Activated CD4-positive, alpha-beta T cell treated with anti-CD3 and anti-CD28 coated beads, Interleukin-2, amount 50 U/mL, for 1 hour (primary cell): Measurements from ENCODE around the gene POLDIP3.
A peak's percentile ranks its signal among the peaks of the same experiment; 100 is the strongest.
"Not testable (repeated sequence)": the region's sequence is repeated elsewhere in the genome, so short reads cannot be mapped to it uniquely, and the experiment has no call there.

Source experiments
- DNase-seq: peaks from one replicate; pipeline ENCODE4 v3.0.0-alpha.2; 2020

The POLDIP3 gene

DNA sequence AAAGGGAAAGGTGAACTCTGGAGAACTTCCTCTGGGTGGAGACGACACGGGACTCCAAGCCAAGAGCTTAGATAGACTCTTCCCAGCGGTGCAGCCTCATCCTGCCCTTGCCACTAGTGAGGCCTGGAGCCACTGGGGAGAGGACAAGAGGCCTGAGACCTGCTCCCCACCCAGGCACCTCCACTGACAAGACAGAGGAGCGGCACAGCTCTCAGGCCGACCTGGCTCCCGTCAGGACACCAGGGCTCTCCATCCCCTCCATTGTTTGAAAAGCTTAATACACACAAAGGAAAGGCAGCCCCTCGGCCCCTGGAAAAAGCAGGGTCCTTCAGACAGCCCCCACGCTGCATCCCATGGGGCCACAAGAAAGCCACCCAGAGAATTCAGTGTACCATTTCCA lies 29.6 kb downstream of the POLDIP3 start:
- no peak for DNase-seq

DNA sequence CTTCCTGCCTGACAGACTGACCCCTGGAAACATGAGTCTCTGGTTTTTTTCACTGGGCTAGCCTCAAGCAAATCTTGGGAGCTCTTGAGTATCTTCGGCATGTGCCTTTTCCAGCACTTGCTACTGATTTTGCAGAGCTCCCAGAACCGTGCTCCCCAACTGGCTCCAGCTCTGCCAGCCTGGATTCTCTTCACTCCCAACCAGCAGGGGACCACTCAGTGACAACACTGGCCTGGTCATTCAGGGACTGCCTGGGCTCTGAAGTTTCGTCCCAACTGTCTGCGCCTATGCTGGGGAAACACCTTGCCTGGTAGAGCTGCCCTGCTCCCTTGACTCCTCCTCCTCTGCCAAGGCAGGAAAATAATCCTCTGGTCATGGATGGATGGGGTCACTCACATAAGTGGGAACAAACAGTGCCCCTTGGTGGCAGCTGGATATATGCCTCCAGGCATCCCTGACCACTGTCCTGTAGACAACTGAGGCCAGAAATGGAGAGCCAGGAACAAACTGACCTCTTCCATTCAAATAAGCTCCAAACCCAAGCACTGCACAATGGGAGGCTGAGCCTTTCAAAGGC lies 30.2 kb downstream of the POLDIP3 start:
- no peak for DNase-seq

DNA sequence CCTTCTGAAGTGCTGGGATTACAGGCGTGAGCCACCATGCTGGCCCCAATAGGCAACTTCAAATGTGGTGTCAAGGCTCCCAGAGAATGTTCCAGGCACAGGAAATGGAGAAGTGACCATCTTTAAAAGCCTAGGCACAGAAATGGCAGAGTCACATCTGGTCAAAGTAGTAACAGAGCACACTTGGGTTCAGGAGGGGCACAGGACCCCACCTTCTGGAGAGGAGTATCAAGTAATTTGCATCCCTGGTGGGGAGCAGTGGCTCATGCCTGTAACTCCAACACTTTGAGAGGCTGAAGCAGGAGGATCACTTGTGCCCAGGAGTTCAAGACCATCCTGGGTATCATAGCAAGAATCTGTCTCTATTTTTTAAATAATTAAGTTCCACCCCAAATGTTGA lies 31.7 kb downstream of the POLDIP3 start:
- DNase-seq = no peak

DNA sequence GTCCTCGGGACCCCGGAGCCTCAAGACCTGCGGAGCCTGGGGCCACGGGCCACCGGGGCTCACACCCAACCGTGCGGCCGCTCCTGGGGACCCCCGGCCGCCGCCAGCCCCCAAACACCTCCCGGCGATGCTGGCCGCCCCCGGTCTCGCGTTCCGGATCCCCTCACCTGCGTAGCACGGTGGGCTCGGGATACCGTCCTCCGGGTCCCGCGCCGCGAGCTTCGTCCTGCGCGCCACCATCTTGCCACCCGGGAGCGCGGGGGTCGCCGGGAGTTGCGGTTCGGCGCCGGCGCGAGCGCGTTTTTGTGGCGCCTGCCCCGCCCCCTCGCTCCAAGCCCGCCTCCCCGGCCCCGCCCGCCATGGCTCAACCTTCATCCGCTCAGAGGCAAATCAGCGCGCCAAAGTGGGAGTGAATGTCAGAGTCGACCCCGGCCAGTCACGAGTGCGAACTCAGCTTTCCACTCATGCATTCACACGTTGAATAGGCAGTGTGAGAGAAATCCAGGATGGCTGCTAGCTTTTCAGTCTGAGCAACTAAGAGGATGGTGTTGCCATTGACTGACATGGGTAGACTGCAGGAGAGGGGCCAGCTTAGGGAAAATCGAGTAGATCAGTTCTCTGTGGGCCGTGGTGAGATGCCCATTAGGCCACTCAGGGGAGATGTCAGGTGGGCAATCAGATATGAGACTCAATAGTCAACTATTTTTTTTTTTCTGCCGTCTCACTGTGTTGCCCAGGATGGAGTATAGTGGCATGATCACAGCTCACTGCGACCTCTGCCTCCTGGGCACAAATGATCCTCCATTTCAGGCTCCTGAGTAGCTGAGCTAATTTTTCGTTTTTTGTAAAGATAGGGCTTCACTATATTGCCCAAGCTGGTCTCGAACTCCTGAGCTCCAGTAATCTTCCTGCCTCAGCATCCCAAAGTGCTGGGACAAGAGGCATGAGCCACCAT lies 32.6 kb downstream of the POLDIP3 start:
- peak; percentile 82 for DNase-seq

DNA sequence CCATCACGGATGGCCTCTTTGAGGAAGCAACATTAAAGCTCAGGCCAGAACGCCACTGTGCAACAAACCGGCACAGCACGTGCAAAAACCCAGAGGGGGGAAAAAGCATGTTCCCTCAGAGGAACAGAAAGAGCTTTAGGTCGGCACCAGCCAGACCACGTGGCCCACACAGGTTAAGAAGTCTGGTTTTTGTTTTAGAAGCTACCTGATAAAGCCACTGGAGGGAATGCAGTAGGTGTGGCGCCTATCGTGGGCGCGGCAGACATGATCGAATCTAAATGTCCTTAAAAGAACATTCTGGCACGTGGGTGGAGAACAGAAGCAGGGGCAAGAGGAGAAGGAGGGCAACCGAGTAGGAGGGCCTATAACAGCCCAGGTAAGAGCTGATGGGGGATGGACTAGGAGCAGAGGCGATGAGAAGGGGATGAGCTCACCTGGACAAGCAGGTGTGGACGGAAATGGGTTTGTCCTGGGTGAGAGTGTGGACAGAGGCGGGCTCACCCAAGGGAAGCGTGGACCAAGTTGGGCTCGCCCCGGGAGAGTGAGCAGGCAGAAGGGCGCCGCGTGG lies 33.4 kb downstream of the POLDIP3 start:
- not testable (repeated sequence) for DNase-seq

DNA sequence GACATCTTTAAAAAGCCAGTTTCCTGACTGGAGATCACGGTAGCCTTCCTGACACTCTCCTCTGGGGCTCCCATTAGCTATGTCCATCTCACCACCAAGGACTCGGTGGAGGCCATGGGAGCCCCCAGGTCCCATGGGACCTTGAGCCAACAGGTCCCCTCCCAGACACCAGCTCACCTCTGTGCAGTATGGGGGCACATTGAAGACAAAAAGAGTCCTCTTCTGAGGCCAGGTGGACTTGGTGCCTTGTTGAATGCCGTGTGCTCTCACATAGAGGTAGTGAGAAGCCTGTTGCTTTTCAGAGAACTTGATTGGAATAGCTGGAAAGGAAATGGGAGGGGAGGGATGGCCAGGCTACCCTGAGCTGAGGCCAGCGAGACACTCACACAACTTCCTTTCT lies 34.6 kb downstream of the POLDIP3 start:
- not testable (repeated sequence) for DNase-seq

DNA sequence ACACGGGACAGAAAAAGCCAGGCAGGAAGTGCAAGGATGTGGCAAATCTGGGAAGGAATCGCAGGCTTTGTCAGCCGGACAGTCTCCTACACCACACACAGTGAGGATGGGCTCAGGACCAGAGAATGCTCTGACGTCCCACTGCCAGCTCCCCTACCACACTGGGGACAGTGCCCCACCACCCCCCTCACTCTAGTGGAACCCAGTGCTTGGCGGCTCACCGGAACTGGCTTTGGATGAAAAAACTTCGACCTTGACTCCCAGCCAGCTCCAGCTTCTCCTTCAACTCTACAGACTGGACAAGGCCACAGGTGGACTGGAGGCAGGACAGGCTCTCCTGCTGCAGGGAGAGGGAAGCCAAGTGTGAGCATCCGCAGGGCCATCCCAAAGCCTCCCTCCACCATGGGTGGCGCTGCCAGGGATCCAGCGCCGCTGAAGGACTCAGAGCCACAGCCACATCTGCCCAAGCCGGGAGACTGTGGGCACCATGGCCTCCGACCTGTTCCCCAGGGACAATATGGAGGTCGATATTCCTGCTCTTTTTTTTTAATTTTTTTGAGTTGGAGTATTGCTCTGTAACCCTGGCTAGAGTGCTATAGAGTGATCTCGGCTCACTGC lies 37.0 kb downstream of the POLDIP3 start:
- DNase-seq = no peak

DNA sequence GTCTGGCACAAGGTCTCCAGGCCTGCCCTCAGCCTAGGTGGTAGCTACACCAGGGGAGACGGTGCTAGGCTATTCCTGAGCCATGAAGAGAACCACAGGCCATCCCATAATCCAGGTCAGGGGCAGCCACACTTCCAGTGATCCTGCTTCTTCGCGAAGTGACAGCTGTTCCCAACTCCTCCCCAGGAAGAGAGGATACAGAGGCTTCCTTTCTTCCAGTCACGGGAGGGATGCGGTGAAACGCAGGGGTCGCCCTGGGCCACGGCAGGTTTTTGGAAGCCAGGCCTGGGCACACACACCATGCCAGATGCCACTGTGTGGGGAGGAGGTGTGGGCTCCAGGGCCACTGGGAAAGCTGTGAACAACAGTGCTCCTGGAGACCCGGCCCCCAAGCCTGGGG lies 37.5 kb downstream of the POLDIP3 start:
- DNase-seq = not testable (repeated sequence)

DNA sequence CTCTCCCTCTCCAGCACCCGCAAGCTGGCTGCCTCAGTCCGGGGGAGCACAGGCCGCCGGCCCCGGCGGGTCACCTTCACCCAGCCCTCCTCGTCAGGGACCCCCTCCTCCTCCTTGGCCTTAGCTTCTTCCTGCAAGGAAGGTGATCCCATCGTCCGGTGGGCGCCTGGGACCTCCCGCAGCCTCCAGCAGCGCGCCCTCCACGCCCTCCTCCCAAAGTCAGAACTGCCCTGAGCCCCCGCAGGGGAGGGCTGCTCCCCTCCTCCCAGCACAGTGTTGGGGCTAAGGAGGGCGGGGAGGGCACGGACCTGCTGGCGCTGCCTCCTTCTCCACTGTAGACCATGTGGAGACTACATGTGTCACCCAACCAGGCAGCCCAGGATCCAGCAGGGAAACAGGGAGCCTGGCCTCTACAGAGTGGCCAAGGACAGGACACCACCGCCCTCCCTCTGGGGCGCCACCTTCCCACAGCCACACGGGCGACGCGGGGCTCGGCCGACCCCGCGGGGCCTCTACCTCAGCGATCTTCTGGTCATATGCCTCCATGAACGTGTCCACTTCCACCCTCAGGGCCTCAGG lies 38.6 kb downstream of the POLDIP3 start:
- DNase-seq = not testable (repeated sequence)

DNA sequence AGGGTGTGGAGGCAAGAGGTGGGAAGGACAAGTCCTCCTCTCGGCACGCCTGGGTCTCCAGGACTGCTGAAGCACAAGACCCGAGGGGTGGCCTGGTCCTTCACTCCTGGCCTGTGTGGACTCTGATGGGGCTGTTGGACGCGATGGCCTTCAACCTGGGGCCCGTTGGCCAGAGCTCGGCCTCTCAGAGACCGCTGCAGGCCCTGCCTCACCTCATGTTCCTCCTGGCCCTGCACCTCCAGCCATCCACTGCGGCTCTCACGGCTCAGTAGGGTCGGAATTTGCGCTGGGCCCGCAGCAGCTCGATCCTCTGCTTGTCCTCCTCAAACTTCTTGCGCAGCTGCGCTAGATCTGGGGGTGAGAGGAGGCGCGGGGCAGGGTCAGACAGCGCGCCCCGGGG lies 40.2 kb downstream of the POLDIP3 start:
- not testable (repeated sequence) for DNase-seq

DNA sequence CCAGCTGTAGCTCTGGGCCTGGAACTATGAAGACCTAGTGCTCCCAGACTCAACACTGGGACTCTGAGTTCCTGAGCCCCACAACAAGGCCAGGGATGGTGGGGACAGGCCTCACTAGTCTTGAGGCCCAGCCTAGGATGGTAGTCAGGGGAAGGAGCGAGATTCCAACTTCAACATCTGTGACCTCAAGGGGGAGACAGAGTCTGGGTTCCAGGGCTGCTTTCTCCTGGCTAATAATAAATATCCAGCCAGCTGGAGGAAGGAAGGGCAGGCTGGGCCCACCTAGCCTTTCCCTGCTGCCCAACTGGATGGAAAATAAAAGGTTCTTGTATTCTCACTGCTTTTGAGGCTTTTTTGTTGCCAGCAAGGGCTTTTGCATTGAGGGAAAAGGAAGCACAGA lies 40.6 kb downstream of the POLDIP3 start:
- not testable (repeated sequence) for DNase-seq

DNA sequence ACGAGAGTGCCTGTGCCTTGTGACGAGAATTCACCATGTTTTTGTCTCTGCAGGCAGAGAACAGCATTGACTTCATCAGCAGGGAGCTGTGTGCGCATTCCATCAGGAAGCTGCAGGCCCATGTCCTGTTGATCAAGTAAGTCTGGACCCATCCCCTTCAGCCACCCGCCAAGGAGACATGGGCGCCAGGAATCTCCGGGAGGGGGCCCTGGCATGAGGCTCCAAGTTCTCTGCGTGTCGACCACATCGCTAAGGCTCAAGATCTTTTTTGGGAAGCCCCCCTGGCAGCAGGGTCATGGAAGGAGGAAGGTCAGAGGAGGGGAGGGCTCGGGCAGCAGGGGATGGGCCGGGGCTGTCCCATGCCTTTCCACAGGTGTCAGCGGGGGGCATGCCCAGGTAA lies 43.6 kb downstream of the POLDIP3 start:
- DNase-seq = not testable (repeated sequence)

DNA sequence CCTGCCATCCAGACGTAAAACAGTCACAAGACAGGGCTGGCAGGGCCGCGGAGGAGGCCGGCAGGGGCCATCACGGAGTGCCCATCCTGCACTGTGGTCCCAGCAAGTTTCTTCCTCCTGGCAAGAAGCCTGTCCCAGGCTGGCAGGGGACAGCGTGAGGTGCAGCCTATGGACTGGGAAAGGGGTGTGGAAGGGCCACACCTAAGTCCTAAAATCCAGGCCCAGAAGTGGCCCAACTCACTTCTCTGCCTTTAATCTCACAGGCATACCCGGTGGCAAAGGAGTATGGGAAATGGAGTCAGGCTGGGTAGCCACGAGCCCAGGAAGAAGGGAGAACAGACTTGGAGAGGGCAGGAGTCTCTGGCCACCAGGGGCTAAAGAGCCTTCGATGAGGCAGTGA lies 44.1 kb downstream of the POLDIP3 start:
- DNase-seq = not testable (repeated sequence)

DNA sequence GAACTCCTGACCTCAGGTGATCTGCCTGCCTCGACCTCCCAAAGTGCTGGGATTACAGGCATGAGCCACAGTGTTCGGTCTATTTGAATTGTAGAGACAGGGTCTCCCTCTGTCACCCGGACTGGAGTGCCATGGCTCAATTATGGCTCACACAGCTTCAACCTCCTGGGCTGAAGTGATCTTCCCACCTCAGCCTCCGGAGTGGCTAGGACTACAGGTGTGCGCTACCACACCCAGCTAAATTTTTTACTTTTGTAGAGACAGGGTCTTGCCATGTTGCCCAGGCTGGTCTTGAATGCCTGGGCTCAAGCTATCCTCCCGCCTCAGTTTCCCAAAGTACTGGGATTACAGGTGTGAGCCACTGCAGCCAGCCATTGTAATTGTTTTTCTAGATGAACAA lies 46.7 kb downstream of the POLDIP3 start:
- DNase-seq = not testable (repeated sequence)

DNA sequence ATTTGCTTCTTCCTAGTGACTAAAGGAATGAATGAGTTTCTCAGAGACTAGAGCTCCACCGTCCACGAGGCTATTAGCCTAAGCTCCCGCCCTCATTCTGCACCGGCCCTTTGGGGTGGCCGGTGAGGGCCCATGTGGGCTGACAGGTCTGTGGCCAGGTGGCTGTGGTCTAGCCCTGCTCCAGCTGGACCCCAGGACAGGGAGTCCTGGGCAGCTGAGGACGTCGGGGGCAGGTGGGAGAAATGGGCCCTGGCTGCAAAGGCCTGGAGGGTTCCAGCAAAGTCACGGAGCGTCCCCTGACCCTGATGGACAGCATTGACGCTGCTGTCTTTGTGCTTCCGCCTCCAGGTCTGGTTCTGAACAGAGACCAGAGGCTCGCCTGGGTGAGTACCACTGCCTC lies 48.7 kb downstream of the POLDIP3 start:
- DNase-seq = no peak

DNA sequence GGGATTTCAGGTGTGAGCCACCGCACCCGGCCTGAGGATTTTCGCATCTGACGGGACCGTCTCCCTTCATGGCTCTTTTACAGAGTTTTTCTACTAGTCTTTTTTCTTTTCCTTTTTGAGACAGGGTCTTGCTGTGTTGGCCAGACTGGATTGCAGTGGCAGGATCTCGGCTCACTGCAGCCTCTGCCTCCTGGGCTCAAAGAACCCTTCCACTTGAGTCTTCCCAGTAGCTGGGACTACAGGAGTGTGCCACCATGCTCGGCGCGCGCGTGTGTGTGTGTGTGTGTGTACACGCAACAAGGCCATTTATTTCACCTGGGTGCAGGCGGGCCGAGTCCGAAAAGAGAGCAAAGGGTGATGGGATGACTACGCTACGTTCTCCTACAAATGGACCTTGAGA lies 50.0 kb downstream of the POLDIP3 start:
- DNase-seq = no peak

DNA sequence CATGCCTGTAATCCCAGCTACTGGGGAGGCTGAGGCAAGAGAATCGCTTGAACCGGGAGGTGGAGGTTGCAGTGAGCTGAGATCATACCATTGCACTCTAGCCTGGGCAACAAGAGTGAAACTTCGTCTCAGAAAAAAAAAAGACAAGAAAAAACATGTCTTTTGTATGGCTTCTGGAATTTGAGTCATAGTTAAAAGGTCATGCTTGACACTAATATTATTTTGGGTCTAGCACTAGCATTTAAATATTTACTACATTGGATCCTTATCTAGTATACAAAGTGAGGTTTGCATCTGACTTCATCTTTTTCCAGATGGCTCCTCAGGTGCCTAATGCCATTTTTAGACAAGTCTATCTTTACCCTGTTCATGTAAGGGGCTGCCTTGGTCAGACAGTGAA lies 50.7 kb downstream of the POLDIP3 start:
- not testable (repeated sequence) for DNase-seq

DNA sequence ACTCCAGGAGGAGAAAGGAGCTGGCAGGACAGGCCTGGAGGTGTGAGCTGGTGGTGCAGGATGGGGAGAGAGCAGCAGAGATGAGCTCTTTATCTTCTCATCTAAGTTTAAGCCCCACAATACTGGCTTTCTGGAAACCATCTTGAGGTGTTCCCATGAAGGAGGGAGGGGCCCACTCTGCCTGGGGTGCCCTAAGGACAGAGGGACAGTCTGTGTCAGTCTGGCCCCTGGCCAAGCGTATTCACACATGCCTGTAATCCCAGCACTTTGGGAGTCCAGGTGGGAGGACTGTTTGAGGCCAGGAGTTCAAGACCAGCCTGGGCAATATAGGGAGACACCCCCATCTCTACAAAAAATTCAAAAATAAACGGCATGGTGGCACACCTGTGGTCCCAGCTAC lies 52.0 kb downstream of the POLDIP3 start:
- DNase-seq = no peak

DNA sequence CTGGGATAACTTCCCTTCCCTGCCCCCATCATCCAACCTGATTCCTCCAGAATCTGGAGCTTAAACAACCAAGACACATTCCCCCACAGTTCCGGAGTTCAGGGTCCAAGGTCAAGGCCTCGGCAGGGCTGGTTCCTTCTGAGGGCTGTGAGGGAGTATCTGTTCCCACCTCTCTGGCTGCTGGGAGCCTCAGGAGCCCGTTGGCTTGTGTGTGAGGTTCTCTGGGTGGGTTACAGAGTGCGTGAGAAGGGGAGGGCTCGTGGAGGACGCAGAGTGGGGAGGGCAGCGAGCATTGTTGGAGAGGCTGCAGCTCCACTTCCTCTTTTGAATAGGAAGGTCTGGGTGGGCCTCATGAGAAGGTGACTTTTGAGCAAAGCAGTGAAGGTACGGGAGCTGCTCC lies 52.4 kb downstream of the POLDIP3 start:
- DNase-seq = no peak

DNA sequence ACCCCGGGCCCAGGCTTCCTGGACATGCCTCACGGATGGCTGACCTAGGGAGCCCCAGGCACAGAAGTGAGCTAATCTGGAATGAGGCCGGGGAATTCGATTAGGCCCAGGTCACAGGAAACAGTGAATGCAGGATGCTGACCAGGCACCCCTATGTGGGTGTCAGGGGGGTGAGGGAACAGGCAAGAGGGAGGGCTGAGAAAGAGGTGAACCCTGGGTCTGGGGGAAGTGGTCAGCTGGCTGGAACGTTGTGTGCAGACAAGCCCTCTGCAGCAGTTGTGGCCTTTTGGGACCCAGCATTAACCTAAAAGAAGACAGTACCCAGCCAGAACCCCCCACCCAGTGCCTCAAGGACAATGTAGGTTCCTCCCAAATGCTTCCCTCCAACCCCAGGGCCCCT lies 52.8 kb downstream of the POLDIP3 start:
- DNase-seq = no peak

DNA sequence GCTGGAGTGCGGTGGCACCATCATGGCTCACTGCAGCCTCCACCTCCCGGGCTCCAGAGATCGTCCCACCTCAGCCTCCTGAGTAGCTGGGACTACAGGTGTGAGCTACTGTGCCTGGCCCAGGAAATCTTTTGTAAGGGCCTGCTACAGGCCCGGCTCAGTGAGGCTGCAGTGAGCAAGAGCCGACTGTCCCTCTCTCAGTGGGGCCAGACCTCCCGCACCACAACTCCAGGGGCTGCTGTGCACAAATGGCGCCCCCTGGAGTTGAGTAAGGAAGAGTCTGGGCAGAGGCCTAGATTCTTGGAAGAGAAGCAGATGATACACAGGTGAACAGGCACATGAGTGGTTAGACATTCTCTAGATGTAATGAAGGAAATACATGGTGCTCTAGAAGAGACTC lies 53.9 kb downstream of the POLDIP3 start:
- no peak for DNase-seq

DNA sequence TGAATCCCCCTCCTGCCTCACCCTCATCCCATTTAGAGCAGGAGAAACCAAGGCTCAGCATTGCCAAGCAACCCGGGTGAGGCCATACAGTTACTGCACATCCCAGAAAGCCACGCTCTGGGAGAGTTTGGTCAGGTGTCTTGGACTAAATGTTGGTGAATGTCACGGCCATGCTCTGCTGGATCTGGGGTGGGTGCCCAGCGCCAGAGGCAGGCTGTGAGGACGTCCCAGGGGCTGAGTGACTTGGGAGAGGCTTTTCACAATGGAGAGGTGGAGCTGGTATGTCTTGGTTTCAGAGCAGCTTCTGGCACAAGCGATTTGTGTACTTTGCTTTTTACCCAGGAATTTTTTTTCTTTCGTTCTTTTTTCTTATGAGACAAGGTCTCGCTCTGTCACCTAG lies 54.3 kb downstream of the POLDIP3 start:
- DNase-seq = no peak
